Umbilical cord (tissue), 2 donors: ENCODE measurements around the gene NFATC4. TPM values are rescaled to one million over a fixed set of nuclear protein-coding genes. Genes with fewer than 3 reads are reported as not detected.
A peak's percentile ranks its signal among the peaks of the same experiment; 100 is the strongest.
"Not testable (repeated sequence)": the region's sequence is repeated elsewhere in the genome, so short reads cannot be mapped to it uniquely, and the experiment has no call there.

Source experiments
- DNase-seq: peaks from one replicate; pipeline ENCODE4 v3.0.0-alpha.2; 2015; ENCODE audit warnings: low spot score
- total RNA-seq: library from RNA; depleted of rRNA; stranded (reverse); fragments of >200 nt; gene quantifications from one replicate; pipeline ENCODE4 v1.2.3, GENCODE V29; 2014; ENCODE audit warnings: low replicate concordance; ENCODE audit not compliant: insufficient read depth

Gene NFATC4
- total RNA-seq, 1 donor from 2014 or later: 40.0 TPM

- not testable (repeated sequence) for DNase-seq
Observed at GRCh38 chr14:24387579-24387978, 19.6 kb downstream of the NFATC4 start.

- peak; percentile 93 for DNase-seq
Observed at GRCh38 chr14:24388474-24389179, 20.6 kb downstream of the NFATC4 start.

GRCh38 chr14:24389226-24389848 lies 21.4 kb downstream of the NFATC4 start:
- peak; percentile 90 for DNase-seq

DNA sequence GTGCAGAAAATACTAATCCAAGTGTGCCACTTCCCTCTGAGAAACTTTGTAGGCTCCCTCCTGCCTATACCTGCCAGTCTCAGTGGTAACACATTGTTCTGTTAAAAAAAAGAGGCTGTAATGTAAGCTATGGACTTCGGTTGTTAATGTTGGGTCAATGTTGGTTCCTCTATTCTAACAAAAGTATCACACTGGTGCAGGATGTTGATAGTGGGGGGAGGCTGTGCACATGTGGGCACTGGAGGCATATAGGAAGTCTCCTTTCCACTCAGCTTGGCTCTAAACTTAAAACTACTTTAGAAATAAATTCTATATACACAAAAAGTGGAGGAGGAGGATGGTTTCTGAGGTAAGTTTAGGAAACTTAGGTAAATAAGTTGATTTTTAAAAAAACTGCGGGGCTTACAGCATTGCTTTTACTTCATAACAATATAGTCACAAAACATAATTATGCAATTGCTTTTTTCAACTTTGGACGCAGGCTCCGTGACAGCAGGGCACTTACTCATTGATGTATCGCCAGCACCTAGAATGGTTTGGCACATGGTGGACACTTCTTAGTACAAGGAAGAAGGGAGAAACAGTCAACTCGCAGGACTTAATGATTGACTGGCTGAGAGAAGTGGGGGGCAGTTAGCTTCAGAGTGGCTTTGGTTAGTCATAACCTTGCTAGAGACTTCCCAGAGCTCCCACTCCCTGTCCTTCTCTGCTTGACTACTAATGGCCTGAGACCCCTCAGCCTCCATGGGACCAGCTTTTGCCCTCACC lies 22.9 kb downstream of the NFATC4 start:
- DNase-seq: no peak

DNA sequence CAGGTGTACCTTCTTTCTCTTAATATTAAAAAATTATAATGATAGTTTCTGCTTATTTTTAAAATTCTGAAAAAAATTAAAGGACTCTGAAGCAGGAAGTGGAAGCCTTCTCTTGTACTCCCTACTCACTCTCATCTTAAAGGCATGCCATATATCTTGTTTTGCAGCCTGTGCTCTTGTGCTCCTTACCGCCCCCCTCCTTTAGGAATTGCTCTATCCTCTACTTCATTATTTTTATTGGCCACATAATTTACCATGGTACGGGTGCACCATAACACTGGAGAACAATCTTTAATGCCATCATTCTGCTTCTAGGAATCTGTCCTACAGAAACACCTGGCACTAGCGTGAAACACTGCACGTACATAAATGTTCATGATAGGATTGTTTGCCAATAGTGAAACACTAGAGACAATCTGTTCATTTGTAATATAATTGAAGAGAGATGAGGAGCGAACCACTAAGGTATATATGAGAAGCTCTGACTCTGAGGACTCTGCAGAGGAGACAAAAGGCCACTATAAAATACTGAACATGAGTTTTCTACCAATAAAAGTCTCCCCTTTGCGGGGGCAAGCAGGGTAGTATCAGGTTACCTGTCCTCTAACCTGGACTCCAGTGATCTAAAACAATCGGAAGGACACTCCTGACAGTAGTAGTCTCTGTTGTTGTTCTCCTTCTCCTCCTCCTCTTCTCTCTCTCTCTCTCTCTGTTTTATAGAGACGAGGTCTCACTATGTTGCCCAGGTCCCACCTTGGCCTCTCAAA lies 24.5 kb downstream of the NFATC4 start:
- peak; percentile 78 for DNase-seq

DNA sequence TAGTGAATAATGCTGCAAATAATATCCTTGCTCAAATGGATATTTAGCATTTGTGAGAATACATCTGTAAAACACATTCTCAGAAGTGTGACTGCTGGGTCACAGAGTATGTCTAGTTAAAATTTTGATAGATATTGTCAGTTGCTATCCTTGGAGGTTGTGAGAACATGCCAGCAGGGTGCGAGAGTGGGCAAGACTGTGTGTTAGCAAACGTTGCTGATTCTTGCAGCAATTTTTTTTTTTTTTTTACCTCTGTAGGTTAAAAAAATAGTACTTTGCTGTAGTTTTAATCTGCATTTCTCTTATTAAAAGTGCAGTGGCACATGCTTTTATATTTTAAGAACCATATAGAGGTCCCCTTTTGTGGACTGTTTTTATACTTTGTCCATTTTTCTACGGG lies 26.3 kb downstream of the NFATC4 start:
- DNase-seq: no peak

DNA sequence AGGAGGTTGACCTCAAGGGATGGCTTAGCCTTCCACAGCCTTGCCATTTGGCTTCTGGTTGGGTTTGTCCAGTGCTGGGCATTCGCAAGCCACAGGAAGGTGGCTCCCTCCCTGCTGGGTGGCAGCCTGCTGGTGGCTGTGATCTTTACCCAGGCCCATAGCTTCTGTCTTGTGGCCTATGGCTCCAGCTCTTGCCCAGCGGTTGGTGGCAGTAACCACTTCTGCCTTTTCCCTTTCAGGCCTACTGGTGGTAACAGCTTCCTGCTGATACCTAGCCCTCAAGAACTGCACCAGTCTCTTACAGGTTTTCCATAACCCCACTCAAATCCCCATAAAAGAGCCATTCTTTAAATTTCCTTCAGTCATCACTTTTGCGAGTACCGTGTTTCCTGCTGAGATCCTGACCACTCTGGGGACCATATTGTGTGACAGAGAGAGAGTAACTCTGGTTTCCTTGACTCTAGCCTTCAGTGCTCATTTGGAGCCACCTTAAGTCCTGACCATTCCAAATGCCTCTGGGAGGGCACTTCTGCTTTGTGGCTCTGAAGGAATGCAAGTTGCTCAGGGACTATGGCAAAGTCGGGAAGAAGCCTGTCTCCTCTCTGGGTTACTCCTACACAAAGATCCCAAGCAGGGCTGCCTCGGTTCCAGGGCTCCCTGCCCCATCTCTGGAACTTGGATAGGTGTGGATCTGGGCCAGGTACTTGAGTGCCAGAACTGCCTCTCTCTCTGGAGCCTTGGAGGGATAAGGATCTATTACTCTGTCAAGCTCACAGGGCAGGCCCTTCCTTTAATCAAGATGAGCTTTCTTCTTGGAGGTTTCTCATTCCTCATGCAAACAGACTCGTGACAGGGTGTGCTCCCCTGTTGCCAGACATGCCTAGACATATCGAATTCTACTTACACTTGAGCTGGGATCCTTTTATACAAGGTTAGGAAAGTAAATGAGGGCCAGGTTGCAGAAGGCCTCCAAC lies 27.9 kb downstream of the NFATC4 start:
- peak; percentile 55 for DNase-seq

- DNase-seq: no peak
Observed at GRCh38 chr14:24397639-24398292, 29.8 kb downstream of the NFATC4 start.

DNA sequence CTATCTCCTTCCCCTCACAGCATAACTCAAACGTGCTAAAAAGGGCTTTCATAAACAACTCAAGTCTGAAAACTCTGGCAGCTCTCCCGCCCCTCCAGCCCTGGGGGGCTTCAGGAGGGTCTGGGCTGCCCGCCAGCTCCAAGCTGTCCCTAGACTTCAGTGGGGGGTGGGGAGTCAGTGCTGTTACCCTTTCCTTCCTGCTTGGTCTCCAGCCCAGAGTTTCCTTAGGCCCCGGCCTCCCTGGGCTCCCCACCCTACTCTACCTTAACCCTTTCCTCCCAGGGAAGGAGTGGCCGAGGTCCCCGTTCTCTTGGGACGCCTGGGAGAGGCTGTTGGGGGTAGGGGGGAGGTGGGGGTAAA lies 30.3 kb downstream of the NFATC4 start:
- DNase-seq: peak; percentile 87

GRCh38 chr14:24398653-24399446 lies 30.9 kb downstream of the NFATC4 start, which contains the start of gene NYNRIN:
TSS of gene NYNRIN (plus strand) at chr14:24399003. CDS start at chr14:24399247, 244 bp downstream.
- DNase-seq: peak; percentile 92

GRCh38 chr14:24399447-24399822 lies 31.5 kb downstream of the NFATC4 start:
- no peak for DNase-seq

- DNase-seq: peak; percentile 67
Observed at GRCh38 chr14:24399999-24400718, 32.2 kb downstream of the NFATC4 start.

DNA sequence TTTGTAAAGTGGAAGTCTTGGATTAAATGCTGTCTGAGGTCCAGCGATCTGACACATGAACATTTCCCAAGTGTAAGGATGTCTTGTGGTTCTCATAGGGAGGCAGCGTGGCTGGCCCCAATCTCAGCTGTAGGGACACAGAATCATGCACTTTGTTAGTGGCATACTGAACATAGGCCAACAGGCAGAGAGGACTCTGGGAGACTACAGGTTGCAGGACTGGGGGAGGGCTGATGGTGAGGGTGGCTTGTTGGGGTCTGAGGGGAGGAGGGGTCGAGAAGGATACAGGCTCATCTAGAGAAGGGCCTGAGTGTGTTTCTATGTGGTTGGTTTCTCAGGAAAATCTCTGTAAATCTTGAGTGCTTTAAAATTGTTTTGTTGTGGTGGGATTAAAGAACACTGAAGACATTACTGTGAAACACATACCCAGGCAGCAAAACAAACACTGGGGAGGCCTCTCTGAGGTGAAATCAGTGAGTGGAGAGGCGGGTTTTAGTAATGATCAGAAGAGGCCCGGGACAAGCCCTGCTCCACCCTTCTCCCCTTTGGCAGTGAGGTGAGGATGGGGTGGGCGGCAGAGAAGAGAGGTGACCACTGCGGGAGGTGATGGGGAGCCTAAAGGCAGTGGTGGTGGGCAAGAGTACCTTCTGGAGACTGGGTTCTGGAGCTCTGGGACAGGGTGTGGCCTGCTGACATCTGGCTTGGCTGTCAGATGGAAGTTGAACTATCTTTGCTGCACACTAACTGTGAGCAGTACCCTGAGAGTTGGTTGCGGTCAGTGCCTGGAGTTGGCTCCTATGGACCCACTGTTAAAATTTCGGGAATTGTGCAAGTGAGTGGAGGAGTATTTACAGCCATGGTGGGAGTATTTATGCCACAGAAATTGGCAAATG lies 34.1 kb downstream of the NFATC4 start:
- DNase-seq: no peak

DNA sequence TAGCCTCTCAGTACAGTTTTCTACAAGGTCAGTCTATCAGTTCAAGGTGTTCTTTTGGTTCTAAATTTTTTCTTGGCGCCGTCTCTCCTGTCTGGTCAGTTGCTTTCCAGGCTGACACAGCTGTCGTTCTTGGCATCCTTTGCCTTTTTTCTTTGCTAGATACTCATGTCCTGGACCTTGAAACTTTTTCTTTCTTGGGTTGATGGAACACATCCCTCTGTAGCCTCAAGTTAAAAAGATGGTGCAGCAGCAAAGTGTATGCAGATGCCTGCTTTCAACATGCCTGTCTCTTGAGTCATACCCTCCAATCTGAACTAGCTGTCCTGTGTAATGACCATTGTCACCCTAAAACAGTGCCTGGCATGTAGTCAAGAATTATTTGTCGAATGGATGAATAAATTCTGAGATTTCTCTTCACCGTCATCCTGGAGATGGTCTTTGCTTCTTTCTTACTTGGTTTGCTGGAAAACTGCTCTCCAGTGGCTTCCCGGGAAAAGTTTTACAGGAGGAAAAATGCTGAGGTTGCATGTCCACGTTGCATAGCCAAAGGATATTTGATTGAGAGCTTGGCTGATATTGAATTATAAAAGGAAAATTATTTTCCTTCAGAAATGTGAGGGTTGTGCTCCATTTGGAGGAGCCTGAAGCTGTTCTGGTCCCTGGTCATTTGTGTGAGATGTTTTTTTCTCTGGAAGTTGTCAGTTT lies 35.5 kb downstream of the NFATC4 start:
- no peak for DNase-seq

GRCh38 chr14:24404814-24405213 lies 36.8 kb downstream of the NFATC4 start:
- no peak for DNase-seq

- no peak for DNase-seq
Observed at GRCh38 chr14:24406416-24406815, 38.4 kb downstream of the NFATC4 start.
